GM19099 (cell line): Measurements from ENCODE around the gene EED.

ENCODE experiments used
- POLR2A ChIP-seq: IDR thresholded peaks from 3 replicates; pipeline ENCODE4 v1.6.1; 2011; ENCODE audit warnings: low read depth; ENCODE audit not compliant: insufficient read length; ENCODE audit errors: extremely low read depth

Gene EED

DNA sequence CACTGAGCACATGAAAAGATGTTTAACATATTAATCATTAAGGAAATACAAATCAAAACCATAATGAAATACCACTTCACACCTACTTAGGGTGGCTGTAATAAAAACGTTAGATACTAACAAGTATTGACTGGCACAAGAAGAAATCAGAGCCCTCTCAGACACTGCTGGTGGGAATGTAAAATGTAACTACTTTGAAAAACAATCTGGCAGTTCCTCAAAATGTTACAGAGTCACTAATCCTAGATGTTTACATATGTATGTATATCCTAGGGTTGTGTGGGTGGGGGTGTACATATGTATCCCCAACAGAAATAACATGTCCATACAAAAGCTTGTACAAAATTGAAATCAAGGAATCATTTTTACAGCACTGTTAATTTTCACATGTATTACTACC lies 15.2 kb downstream of the EED start:
- no peak for TF ChIP-seq POLR2A

DNA sequence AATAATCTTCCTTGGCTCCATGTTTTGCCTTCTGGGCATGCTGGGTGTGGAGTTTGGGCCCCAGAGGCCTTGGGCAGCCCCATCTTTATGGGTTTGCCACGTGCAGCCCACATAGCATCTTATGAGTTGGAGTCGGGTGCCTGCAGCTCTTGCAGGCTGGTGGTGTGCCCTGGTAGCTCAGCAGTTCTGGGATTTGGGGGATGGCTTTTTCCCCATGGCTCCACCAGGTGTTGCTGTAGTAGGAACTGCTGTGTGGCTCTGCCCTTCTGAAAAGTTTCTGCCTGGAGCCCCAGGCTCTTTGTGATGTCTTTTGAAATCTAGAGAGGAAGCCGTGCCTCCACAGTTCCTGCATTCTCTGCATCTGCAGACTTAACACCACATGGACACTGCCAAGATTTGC lies 16.8 kb downstream of the EED start:
- no peak for TF ChIP-seq POLR2A

DNA sequence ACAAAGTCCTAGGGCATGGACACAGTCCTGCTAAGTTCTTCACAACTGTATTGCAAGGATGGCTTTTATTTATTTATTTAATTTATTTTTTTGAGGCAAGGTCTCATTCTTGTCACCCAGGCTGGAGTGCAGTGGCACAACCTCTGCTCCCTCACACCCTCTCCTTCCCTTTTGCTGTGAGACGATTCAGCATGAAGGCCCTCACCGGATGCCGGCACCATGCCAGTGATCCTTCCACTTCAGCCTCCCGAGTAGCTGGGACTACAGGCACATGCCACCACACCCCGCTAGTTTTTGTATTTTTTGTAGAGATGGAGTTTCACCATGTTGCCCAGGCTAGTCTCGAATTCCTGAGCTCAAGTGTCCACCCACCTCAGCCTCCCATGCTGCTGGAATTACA lies 17.8 kb downstream of the EED start:
- no peak for TF ChIP-seq POLR2A

DNA sequence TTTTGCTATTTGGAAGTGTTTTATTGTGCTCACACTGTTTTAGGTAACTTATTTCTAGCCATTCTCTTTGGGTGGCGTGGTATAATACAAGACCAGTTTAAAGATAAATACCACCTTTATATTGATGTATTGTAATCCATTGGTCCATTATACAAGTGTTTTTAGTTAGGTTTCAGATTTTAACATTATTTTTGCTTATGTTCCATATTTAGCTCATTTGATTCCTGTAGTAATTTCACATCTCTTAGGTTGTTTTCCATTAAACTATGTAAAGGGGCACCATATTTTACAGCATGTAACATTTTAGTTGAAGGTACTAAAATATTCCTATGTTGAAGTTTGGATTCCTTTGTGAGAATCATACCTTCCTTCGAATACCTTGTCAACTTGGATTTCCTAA lies 20.1 kb downstream of the EED start:
- TF ChIP-seq POLR2A, result no peak

DNA sequence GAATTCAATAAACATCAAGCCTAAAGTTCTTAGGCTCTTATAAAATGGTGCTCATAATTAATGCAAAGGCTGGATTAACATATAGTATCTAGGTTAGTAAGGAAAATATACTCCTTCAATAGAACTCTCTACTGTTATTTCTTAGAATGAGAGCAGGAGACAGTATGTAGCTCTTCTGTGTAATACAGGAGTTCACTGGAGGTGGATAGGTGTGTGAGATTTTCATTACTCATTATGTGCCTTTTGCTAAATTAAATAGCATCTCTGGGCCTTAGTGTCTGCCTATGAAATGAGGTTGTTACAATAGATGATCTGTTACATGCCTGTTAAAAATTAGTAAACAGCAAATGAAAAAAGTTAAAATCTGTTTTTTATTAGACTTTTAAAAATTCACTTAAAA lies 20.6 kb downstream of the EED start:
- no peak for TF ChIP-seq POLR2A

DNA sequence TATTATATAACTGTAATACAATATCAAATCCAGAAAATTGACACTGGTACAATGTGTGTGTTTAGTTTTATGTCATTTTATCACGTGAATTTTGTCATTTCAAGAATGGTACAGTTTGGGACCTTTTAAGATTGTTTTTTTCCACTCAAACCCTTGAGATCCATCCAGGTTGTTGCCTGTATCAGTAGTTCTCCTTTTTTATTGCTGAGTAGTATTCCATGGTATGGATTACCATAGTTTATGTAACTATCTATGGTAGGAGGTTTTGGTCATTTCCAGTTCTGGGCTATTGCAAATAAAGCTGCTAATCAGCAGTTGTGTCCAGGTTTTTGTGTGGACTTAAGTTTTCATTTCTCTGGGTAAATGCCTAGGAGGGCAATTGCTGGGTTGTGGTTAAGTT lies 25.1 kb downstream of the EED start:
- no peak for TF ChIP-seq POLR2A

DNA sequence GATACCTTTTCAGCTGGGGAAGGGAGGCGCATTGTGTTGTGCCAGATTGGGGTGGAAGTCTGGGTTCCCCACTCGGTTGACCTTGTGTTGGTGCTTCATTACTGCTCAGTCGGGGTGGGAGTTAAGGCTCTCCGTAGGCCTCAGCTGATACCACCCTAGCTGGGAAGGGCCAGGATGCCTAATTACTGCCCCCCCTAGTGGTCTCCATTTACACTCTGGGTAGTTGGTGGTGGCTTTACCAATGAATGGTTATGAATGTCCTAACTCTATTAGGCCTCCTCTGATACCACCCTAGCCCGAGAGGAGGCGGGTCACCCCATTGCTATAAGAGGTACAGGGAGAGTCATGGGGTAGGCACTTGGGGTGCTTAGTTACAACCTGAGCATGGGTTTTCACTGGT lies 29.9 kb downstream of the EED start:
- TF ChIP-seq POLR2A, result no peak

DNA sequence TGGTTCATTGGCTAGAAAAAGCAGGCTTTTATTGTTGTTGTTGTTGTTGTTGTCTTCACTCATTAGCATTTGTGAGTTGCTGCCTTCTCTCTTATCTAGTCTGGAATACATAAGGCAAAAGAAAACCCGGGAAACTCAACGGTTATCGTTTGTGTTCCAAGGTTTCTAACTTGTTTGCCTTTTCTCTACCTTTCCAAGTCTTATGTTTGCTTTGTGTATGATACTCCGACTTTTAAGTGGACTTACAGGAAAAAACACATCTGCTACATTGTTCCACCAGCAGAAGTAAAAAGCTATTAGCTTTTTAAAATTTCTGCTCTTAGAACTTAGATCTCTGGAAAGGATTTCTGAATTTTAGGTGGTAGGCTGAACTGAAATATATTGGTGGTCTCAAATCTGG lies 30.4 kb downstream of the EED start:
- TF ChIP-seq POLR2A, result no peak

DNA sequence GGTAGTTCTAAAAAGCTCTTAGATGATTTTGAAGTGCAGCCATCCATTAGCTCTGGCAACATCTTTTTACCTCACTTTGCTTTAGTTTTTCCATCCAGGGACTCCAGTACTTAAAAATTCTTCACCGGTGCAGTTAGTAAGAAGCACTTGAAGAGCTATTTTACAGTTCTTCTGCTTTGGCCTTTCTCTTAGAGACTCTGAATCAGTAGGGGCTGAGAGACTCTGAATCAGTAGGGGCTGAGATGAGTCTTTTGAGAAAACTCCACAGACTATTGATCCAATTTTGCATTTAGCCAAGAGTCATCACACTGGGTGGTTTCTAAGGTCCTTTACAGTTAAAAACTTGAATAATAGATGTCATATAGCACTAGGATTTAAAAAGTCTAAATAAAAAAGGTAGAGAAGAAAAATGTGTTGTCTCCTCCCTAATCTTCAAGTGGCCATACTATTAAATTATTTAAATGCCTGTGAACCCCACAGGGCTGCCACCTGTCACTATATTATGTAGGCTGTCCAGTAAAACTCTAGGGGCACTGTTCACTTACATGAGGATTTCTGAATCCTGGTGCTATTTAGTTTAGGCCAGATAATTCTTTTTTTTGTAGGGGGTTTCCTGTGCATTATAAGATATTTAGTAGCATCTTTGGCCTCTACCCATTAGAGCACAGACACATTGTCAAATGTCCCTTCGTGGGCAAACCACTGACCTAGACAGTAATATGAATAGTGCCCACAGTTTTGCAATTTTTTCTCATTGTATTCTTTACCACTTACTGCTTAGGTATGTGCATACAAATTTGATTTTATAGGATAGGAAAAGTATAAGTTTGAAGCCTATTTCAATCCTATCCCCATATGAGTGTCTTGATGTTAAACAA lies 31.2 kb downstream of the EED start:
- no peak for TF ChIP-seq POLR2A

DNA sequence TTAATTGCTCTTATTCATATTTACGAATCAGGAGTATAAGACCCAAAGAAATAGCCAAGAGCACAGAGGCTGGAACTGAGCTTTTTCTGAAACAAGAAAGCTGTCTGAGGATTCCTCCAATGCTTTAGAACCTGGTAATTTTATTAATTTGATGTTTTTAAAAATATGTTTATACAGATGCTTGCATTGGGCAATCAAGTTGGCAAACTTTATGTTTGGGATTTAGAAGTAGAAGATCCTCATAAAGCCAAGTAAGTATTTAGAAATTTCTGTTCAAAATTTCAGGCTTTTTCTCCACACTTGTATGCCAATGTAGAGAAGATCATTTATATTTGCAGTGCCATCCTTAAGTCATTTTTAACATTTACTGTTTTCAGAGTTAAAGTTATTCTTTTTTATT lies 33.2 kb downstream of the EED start:
- TF ChIP-seq POLR2A, result no peak

DNA sequence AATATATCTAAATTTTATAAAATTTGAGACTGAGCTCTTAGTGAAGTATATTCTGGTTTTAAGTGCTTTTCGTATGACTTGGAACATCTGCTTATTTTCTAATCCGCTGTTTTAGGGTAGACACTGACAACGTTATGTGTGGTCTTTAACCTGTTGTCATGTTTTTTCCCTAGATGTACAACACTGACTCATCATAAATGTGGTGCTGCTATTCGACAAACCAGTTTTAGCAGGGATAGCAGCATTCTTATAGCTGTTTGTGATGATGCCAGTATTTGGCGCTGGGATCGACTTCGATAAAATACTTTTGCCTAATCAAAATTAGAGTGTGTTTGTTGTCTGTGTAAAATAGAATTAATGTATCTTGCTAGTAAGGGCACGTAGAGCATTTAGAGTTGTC lies 33.7 kb downstream of the EED start:
- TF ChIP-seq POLR2A, result no peak

DNA sequence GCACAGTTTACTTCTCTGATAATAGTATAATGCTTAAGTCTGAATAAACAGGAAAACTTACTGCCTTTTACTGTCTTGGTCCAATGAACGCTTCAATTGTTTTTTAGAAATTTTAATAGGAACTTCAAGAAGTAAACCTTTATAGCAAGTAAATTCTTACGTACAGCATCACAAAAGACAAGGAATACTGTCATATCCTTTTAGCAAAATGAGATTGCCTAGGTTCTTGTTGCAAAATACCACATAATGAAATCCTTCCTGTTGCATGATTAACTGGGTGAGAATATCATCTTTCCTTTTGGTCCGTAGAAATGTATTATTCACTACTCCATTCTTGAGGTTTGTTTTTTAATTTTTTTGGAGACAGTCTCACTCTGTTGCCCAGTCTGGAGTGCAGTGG lies 35.2 kb downstream of the EED start:
- TF ChIP-seq POLR2A, result no peak

DNA sequence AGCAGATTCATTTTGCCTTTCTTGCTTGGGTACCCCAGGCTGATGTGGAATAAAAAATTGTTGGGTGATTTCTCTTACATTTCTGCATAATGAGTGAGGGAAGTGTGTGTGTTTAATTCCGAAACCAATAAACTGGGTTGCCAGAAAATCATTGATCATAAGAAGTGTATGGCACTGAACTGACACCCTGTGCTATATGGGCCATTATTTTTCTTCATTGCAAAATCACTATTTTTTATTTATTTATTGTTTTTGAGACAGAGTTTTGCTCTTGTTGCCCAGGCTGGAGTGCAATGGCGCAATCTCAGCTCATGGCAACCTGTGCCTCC lies 42.9 kb downstream of the EED start:
- no peak for TF ChIP-seq POLR2A

DNA sequence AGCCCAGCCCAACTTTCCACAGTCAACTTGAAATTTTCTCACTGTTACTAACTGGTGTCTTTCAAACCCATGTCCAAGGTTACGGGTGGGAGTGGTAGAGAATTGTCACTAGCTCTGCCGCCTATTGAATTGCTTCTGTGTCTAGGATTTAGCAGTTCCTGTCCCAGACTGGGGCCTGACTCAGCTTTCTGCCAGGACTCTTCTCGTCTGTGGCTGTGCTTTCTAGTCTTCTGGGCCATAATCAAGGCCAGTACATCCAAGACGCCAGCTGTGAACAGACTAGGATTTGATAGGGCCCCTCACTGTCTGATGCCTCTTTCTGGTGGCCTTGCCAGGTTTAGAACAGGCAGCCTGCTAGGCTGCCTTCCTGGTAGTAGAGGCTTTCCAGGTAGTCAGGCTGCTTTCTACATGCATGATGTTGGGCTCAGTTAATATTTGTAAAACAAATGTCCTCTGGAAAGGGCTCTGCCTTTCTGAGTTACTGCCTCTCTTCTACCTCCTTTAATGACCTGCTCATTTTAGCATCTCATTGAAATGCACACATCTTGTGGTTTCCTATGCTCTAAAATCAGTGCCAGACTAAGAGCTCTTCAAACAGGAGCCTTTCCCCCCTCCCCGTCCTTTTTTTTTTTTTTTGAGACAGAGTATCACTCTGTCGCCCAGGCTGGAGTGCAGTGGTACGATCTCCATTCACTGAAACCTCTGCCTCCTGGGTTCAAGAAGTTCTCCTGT lies 44.4 kb downstream of the EED start:
- no peak for TF ChIP-seq POLR2A

DNA sequence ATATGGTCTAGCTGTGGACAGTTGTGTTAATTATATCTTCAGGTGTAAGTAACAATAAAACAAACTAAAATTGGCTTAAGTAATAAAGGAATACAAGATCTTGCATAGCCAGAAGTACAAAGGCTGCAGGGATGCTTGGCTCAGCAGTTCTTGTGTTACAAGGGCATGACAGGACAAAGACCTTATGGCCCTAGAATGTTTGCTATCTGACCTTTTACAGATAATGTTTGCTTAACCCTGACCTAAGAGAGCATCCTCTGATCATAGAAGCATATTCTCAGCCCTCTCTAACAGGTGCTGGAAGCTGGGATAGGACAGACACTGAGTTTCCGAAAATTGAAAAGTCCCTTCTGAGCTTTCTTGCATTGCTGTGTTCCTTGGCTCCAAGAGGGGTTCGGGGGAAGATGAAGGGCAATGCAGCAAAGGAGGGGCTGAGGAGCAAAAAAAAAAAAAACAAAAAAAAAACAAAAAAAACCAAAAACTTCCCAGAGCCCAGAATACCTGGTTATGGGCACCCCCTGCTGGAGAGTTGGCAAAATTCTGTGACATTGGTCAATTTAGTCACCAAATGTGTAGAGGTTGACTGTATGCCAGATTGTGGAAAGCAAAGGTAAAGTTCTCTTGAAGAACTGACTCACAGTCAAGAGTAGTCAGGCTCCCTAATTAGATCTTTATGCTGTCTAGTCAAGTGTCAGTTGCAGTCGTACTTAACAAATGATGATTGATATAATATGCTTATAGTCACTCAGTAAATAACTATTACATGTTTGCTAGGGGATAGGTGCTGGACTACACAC lies 47.1 kb downstream of the EED start:
- TF ChIP-seq POLR2A, result no peak
